ENCODE results near the gene SLFN14.

The SLFN14 gene

DNA sequence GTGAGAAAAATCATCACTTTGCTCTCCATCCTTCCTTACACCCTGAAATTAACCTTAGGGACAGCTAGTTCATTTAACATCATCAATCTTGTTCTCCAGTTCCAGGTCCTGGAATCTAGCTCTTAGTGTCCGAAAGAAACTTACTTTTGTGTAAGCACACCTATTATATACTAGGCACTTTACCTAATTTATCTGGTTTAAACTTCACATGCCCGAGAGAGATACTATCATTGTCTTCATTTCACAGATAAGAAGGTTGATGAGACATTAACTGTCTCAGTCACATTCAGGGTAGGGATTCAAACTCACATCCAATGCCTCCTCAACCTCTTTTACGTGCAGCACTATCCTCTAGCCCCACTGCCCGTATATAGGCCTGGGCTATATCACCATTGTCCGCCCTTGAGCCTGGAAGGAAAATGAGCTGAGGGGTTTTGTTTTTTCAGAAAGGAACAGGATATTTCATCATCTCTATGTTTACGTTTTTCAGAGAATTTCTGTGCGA is 26.0 kb upstream of the SLFN14 start:
- Histone ChIP-seq H3K4me3 (ENCODE audit: low read depth in 1 of 2, low read length in 1 of 2) (peak overlapping the region; percentile 76 to 94), H3K27me3 (peaks cover 28% of the 10 kb centered on the region), H3K27ac (peak overlapping the region; percentile 93), H3K9me3 (no peaks in the 10 kb centered on the region), H3K4me1 (ENCODE audit: control insufficient read depth in 1 of 2, insufficient read depth in 1 of 2, low read depth in 1 of 2, low read length in 1 of 2) (peaks cover 25 to 27% of the 10 kb centered on the region in 2 experiments), H3K36me3 (no peaks in the 10 kb centered on the region)
- TF ChIP-seq, protein P1, sequence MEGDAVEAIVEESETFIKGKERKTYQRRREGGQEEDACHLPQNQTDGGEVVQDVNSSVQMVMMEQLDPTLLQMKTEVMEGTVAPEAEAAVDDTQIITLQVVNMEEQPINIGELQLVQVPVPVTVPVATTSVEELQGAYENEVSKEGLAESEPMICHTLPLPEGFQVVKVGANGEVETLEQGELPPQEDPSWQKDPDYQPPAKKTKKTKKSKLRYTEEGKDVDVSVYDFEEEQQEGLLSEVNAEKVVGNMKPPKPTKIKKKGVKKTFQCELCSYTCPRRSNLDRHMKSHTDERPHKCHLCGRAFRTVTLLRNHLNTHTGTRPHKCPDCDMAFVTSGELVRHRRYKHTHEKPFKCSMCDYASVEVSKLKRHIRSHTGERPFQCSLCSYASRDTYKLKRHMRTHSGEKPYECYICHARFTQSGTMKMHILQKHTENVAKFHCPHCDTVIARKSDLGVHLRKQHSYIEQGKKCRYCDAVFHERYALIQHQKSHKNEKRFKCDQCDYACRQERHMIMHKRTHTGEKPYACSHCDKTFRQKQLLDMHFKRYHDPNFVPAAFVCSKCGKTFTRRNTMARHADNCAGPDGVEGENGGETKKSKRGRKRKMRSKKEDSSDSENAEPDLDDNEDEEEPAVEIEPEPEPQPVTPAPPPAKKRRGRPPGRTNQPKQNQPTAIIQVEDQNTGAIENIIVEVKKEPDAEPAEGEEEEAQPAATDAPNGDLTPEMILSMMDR (IDR thresholded peaks at IDR 0.05) = no peak

DNA sequence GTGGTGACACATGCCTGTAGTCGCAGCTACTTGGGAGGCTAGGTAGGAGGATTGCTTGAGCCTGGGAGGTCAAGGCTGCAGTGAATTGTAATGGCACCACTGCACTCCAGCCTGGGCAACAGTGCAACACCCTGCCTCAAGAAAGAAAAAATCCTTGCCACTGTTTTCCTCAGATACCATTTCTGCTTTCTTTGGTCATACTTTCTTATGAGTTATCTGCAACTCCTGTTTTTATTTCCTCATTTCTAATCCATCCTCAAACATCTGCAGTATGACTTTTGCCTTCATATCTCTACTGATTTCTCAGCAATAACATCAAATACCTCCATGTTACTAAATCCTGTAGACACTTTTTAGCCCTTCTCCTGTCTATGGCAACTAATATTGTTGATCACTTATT is 23.4 kb upstream of the SLFN14 start:
- no peak overlapping the region for H3K27ac ChIP-seq
- TF ChIP-seq, protein P1 (IDR thresholded peaks at IDR 0.05) = no peak
- H3K36me3 ChIP-seq = no peaks in the 10 kb centered on the region
- H3K4me3 ChIP-seq (ENCODE audit: low read depth in 1 of 2, low read length in 1 of 2) = no peak overlapping the region
- peaks cover 28% of the 10 kb centered on the region for H3K27me3 ChIP-seq
- H3K9me3 ChIP-seq = no peaks in the 10 kb centered on the region
- H3K4me1 ChIP-seq (ENCODE audit: control insufficient read depth in 1 of 2, insufficient read depth in 1 of 2, low read depth in 1 of 2, low read length in 1 of 2) = peaks cover 23 to 24% of the 10 kb centered on the region in 2 experiments

DNA sequence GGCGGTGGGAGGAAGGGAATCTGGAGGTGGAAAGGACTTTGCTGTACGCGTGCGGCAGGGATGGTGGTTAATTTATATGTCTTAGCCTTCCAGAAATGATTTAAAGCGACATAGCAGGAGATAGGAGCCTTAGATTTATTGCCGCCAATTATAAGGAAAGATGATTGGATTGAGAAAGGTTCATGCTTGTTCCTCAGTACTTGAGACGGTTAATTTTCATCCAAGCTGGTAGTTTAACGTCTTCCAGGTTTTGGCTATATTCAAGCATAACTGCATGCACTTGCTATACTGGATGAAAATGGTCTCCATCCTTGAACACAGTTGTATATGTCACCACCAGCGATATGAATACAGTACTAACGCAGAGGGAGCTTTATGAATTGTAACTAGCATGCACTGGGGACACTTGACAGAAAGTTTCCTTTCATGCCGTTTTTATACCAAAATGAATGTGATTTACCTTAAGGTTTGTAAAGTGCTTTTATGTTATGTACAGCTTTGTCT is 18.4 kb upstream of the SLFN14 start:
- TF ChIP-seq, protein P1 (IDR thresholded peaks at IDR 0.05) = no peak
- Histone ChIP-seq H3K27ac (peak overlapping the region; percentile 89), H3K4me1 (ENCODE audit: control insufficient read depth in 1 of 2, insufficient read depth in 1 of 2, low read depth in 1 of 2, low read length in 1 of 2) (peaks cover 11 to 15% of the 10 kb centered on the region in 2 experiments), H3K4me3 (ENCODE audit: low read depth in 1 of 2, low read length in 1 of 2) (peak overlapping the region; percentile 78), H3K9me3 (no peaks in the 10 kb centered on the region), H3K36me3 (peaks cover 14% of the 10 kb centered on the region), H3K27me3 (peaks cover 19% of the 10 kb centered on the region)

DNA sequence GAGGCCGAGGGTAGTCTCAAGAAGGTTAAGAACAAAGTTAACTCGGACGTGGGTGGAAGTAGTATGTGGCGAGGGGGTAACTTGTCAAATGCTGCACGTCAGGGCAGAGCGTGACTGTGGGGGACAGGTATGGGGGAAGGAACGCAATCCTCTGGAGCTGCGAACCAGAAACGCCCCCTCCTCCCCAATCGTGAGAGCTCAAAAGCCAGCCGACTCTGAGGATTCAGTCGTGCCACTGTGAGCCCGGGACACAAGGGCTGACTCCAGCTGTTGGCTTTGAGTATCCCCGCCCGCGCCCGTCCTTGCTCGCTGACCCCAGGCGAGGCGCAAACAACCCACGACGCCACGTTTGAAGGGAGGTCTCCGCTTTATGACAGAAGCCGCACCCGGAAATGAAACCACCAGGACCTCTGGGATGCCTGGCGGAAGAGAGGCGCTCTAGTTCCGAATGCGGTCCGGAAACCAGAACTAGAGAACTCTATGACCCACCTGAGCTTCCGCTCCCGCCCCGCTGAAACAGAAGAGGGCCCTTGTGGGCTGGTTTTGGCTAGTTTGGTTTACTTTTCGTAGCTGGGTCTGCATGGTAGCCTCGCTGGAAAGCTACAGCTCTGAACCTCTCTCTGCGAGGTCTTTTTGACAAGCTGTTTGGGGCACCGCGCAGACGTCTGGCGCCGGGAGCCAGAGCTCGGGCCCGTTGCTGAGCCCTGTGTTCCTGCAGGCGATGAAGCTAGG is 17.7 kb upstream of the SLFN14 start, which contains the start of gene PEX12:
PEX12 (minus strand) TSS at position 375 of the 732 bp plus-strand sequence. CDS start 550 bp downstream, outside the sequence.
- Histone ChIP-seq H3K27me3 (peaks cover 13% of the 10 kb centered on the region), H3K4me3 (ENCODE audit: low read depth in 1 of 2, low read length in 1 of 2) (peak within 1 kb of the TSS; percentile 78)
- TF ChIP-seq, protein P1 (IDR thresholded peaks at IDR 0.05) = peak; percentile 34

DNA sequence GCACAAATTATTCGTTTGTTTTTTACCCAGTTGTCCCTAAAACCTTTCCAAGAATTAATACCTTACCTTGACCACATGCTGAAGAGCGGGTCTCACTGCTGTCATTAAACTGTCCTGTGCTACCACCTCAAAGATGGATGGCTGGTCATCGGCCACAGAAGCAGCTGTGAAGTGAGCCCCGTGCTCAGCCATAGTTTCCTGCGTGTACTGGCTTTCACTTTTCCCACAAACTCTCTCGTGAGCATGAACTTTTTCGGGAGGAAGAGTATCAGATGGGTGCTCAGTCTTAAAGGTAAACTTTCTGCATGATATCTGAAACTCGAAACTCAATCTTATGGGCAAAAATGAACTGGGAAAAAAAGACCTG is 17.2 kb upstream of the SLFN14 start:
- Histone ChIP-seq H3K27me3 (peaks cover 9% of the 10 kb centered on the region), H3K36me3 (peaks cover 20% of the 10 kb centered on the region), H3K4me3 (ENCODE audit: low read depth in 1 of 2, low read length in 1 of 2) (peak overlapping the region; percentile 78), H3K27ac (peak overlapping the region; percentile 89), H3K9me3 (no peaks in the 10 kb centered on the region), H3K4me1 (ENCODE audit: control insufficient read depth in 1 of 2, insufficient read depth in 1 of 2, low read depth in 1 of 2, low read length in 1 of 2) (peaks cover 11 to 15% of the 10 kb centered on the region in 2 experiments)
- TF ChIP-seq, protein P1 (IDR thresholded peaks at IDR 0.05) = no peak

More for the DNA sequence above, 17.7 kb upstream of the SLFN14 start, which contains the start of gene PEX12:
- Histone ChIP-seq H3K9me3 (no peaks in the 10 kb centered on the region), H3K36me3 (peaks cover 20% of the 10 kb centered on the region), H3K4me1 (ENCODE audit: control insufficient read depth in 1 of 2, insufficient read depth in 1 of 2, low read depth in 1 of 2, low read length in 1 of 2) (peaks cover 11 to 15% of the 10 kb centered on the region in 2 experiments), H3K27ac (peak within 1 kb of the TSS; percentile 89)
